GM12878 (cell line): ENCODE data around the gene PPP6R2.

Experiments used
- CEBPB ChIP-seq, 2 experiments: fragments of 150-350 bp in 1 of 2; IDR thresholded peaks; 2 replicates each; pipeline ENCODE4 v1.6.1; 2012 to 2014; ENCODE audit warnings: low read depth in 2 of 2, low read length in 2 of 2, borderline replicate concordance in 1 of 2, inconsistent platforms in 1 of 2
- MYC ChIP-seq: IDR thresholded peaks from 2 replicates; pipeline ENCODE4 v1.6.1; 2011; ENCODE audit warnings: mild to moderate bottlenecking, low read length, moderate library complexity, inconsistent platforms; ENCODE audit not compliant: insufficient read depth, insufficient replicate concordance, insufficient read length, severe bottlenecking
- NR2C2 ChIP-seq: IDR thresholded peaks from 2 replicates; pipeline ENCODE4 v1.6.1; 2011; ENCODE audit warnings: borderline replicate concordance, low read depth; ENCODE audit not compliant: control insufficient read depth, insufficient read length
- TF ChIP-seq, protein P1 (sequence below), 3 experiments: IDR thresholded peaks in 2 of 3; conservative IDR thresholded peaks in 1 of 3; 2 replicates each; pipeline ENCODE4 v1.5.1; 2011; ENCODE audit warnings: low read depth in 3 of 3, low read length in 3 of 3, mild to moderate bottlenecking in 3 of 3, control low read depth in 2 of 3, moderate library complexity in 2 of 3, inconsistent platforms in 1 of 3, mixed read lengths in 1 of 3; ENCODE audit not compliant: control insufficient read depth in 2 of 3, insufficient read depth in 1 of 3; ENCODE audit errors: extremely low read depth in 1 of 3

DNA sequence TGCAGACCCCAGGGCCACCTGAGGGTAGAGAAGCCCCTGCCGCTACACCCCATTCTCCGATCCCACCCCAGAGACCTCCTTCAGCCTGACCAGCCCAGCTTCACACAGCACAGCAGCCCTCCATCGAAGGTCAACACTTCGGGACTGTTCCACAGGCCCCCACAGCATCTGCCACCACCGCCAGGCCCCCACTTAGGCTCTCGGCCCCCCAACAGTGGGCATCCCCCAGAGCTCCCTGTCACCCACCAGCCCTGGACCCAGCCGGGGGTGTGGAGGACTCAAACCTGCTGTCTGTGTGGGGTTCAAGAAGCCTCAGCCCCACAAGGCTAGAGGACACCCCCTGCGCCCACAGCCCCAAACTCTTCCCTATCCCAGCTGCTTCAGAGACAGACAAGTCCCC lies 125.5 kb downstream of the PPP6R2 start:
- TF ChIP-seq, protein P1, sequence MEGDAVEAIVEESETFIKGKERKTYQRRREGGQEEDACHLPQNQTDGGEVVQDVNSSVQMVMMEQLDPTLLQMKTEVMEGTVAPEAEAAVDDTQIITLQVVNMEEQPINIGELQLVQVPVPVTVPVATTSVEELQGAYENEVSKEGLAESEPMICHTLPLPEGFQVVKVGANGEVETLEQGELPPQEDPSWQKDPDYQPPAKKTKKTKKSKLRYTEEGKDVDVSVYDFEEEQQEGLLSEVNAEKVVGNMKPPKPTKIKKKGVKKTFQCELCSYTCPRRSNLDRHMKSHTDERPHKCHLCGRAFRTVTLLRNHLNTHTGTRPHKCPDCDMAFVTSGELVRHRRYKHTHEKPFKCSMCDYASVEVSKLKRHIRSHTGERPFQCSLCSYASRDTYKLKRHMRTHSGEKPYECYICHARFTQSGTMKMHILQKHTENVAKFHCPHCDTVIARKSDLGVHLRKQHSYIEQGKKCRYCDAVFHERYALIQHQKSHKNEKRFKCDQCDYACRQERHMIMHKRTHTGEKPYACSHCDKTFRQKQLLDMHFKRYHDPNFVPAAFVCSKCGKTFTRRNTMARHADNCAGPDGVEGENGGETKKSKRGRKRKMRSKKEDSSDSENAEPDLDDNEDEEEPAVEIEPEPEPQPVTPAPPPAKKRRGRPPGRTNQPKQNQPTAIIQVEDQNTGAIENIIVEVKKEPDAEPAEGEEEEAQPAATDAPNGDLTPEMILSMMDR (IDR thresholded peaks at IDR 0.05 in 2 of 3, conservative IDR thresholded peaks at IDR 0.05 in 1 of 3; ENCODE audit: control insufficient read depth in 2 of 3, extremely low read depth in 1 of 3, insufficient read depth in 1 of 3, low read depth in 3 of 3, low read length in 3 of 3), result no peak
- TF ChIP-seq MYC, result no peak
- no peak for TF ChIP-seq NR2C2
- no peak for TF ChIP-seq CEBPB (IDR thresholded peaks at IDR 0.05; ENCODE audit: borderline replicate concordance in 1 of 2, low read depth in 2 of 2, low read length in 2 of 2)
